Measurements from ENCODE around the gene KRT14. TPM values are rescaled to one million over a fixed set of nuclear protein-coding genes. Genes with fewer than 3 reads are reported as not detected.

KRT14 gene
- total and polyA plus RNA-seq, 2 experiments from 2014 or later: not detected

DNA sequence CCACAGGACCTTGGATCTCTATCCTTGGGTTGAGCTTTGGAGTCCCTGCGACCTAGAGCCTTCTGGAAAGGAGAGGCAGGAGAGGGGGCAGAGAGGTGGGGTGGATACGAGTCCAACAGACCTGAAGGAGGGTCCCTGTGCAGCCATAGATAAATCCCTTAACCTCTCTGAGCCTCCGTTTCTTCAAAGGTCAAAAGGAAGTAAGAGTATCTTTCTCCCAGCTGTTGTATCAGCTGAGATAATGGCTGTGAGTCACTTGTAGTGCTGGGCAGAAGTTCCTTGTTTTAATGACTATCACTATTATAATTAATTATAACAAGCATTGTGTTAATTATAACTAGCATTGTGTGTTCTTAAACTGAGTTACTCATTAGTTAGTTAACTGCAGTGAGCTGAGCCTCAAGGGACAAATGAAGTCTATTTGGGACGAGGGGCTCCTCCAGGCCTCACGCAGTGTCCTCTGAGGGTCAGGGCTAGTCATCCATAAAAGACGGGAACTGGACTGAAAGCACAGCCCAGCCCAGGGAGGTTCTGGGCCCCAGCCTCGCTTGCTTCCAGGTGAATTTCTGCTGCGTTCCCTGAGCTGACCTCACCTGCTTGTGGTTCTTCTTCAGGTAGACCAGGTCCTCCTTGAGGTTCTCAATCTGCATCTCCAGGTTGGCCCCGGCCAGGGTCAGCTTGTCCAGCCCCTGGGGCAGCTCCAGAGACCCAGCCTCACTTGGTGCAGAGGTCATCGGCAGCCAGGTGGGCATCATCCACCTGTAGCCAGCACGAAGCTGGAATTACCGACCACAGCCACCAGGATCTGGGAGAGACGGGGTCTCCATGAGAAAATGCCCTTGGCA is 43.4 kb upstream of the KRT14 start:
- peaks cover 12% of the 10 kb centered on the region; the same call in 1 of the 2 replicates for H3K4me1 ChIP-seq (ENCODE audit: insufficient read depth)
- Mint-ChIP-seq H3K27ac (no peak overlapping the region), H3K9me3 (no peaks in the 10 kb centered on the region), H3K27me3 (ENCODE audit: insufficient read depth, low read depth, poor library complexity) (peaks cover 10% of the 10 kb centered on the region), H3K4me3 (no peak overlapping the region), H3K36me3 (ENCODE audit: low read depth) (no peaks in the 10 kb centered on the region), H3K4me1 (peaks cover 19% of the 10 kb centered on the region)
- no peaks in the 10 kb centered on the region for H3K9me2 ChIP-seq (ENCODE audit: insufficient read depth)
- no peaks in the 10 kb centered on the region for H3K79me2 ChIP-seq (replicated peaks; ENCODE audit: insufficient read depth)
- H2AFZ ChIP-seq: no peak overlapping the region
- no peak overlapping the region for H3K4me2 ChIP-seq
- H3F3A ChIP-seq (replicated peaks; ENCODE audit: low read depth): 0 out of 2 replicates have a peak, but pooled peaks cover 3% of the 10 kb centered on the region
- no peak overlapping the region for H3K27ac ChIP-seq (ENCODE audit: low read depth)
- no peak for ATAC-seq
- H4K20me1 ChIP-seq (replicated peaks; ENCODE audit: insufficient read depth): no peaks in the 10 kb centered on the region
- no peak for TF ChIP-seq ZNF114 (CRISPR knock-in tag; IDR thresholded peaks at IDR 0.05)
- TF ChIP-seq CREB1 (CRISPR knock-in tag; IDR thresholded peaks at IDR 0.05; ENCODE audit: low read depth): no peak
- no peak for TF ChIP-seq NANOG (IDR thresholded peaks at IDR 0.05; ENCODE audit: borderline replicate concordance)
- TF ChIP-seq CTCF (conservative IDR thresholded peaks at IDR 0.05; ENCODE audit: low read depth in 2 of 2): no peak
- TF ChIP-seq ZNF462 (CRISPR knock-in tag; IDR thresholded peaks at IDR 0.05): no peak
- TF ChIP-seq JUNB (IDR thresholded peaks at IDR 0.05; ENCODE audit: unreplicated experiment): no peak
- H3K27me3 ChIP-seq (ENCODE audit: insufficient read depth): no peaks in the 10 kb centered on the region
- no peaks in the 10 kb centered on the region for H3K36me3 ChIP-seq (ENCODE audit: insufficient read depth)
- no peak for DNase-seq (ENCODE audit: low spot score)
- no peak overlapping the region for H3K4me3 ChIP-seq
